ENCODE results near the gene KRTAP1-5.

DNA sequence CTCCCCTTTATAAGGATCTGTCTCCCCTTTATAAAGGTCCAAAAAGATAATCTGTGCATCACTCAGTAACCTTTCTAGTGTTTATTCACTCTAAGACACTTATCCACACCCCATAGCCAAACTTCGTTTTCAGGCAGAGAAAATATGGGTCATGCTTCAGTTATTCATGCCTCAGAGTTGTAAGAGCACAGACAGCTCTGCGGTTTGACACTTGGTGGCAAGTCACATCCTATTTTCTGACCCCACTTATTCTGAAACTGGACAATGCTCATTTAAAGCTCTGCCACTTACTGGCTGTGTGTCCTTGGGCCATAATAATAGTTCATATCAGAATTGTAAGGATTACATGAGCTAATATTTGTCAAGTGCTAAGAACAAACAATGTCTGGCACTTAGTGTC, 22.1 kb upstream of the KRTAP1-5 start:
- no peak for TF ChIP-seq BHLHE40 (IDR thresholded peaks at IDR 0.05; ENCODE audit: borderline replicate concordance)
- no peak for TF ChIP-seq SP1 (IDR thresholded peaks at IDR 0.05)
- TF ChIP-seq FOXA1 (IDR thresholded peaks at IDR 0.05), result no peak
- TF ChIP-seq ELF4 (IDR thresholded peaks at IDR 0.05), result no peak
- TF ChIP-seq FOXM1 (IDR thresholded peaks at IDR 0.05; ENCODE audit: borderline replicate concordance), result no peak
- TF ChIP-seq HDGF (IDR thresholded peaks at IDR 0.05; ENCODE audit: borderline replicate concordance), result no peak
- no peak for TF ChIP-seq ZNF384 (IDR thresholded peaks at IDR 0.05)
- TF ChIP-seq LEF1 (IDR thresholded peaks at IDR 0.05; ENCODE audit: borderline replicate concordance), result no peak
- TF ChIP-seq FOXK2 (IDR thresholded peaks at IDR 0.05), result no peak
- TF ChIP-seq ARNT (IDR thresholded peaks at IDR 0.05), result no peak
- TF ChIP-seq TARDBP (IDR thresholded peaks at IDR 0.05), result no peak
- no peak for TF ChIP-seq NFRKB (IDR thresholded peaks at IDR 0.05)
- TF ChIP-seq SUZ12 (IDR thresholded peaks at IDR 0.05), result no peak
- no peak for TF ChIP-seq L3MBTL2 (conservative IDR thresholded peaks at IDR 0.05)

Data from HEK293T (cell line).